NCI-H524 (cell line): ENCODE data around the gene MAP3K14.

Experiments used
- DNase-seq, 2 experiments: peaks; one replicate each; lab custom pipeline; 2025; lab: John Stamatoyannopoulos, UW

MAP3K14 gene

DNA sequence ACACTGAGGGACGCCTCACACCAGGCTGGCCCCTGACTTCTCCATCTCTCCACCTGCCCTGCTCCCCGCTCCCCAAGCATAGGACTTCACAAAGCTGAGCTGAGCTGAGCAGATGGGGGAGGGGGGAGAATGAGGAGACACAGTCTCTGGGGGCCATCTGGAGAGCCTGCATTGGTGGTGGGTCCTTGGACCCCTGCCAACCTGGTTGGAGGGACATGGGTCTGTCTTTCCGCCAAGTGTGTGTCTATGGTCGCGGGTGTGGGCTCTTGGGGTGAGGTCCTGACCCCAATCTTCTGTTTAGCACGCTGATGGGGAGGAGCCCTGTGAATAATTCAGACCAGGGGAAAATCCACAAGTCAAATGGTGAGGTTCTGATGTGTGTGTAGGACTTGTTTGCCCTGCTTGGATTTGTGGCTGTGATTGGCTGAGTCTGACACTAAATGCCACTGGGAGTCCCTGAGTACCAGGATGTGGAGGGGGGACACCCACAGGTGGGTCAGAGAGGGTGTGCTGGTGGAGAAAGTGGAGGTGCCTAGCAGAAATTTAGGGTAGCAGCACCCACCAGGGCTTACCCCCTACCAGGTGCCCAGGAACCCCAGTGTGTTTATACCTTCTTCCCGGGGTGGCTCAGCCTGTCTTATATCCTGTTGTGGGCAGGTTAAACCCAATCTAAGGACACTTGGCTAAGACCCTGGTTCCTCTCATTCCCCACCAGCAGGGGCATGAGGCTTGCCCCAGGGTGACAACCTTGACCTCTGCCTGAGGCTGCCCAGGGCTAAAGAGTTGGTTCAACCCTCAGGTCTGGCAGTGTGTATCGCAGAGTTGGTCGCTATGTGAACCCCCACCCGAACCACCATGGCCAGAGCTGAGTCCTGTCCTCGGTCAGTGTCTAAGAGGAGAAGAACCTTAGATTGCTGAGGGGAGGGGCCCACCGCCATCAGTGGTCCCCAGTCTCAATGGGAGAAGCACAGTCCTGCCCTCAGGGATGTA lies 93.0 kb downstream of the MAP3K14 start:
- DNase-seq = peak in 1 of 2 experiments; percentile 56

DNA sequence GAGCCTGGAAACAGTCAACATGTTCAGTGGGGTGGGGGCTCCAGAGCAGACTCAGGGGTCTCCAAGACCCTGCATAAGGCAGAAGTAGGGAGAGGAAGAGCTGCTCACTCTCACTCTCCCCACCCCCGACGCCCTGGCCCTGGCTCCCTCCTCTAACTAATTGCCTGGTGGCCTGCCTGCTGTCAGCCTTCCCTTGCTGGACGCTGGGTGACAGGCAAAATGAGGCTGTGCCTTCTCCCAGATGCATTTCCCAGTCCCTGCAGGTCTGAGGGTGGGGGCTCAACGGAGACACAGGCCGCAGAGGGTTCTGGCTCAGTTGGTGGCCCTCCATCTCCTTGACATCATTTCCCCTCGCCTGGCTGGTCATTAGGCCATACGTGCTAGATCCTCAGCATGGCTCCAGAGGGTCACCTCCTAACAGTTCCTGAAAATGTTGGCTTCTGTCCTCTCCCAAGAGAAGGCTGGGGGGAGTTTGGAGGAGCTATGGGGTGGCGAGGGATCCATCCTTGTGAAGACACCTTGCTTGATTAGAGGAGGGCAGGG lies 93.8 kb downstream of the MAP3K14 start:
- DNase-seq = peak in 1 of 2 experiments; percentile 46

DNA sequence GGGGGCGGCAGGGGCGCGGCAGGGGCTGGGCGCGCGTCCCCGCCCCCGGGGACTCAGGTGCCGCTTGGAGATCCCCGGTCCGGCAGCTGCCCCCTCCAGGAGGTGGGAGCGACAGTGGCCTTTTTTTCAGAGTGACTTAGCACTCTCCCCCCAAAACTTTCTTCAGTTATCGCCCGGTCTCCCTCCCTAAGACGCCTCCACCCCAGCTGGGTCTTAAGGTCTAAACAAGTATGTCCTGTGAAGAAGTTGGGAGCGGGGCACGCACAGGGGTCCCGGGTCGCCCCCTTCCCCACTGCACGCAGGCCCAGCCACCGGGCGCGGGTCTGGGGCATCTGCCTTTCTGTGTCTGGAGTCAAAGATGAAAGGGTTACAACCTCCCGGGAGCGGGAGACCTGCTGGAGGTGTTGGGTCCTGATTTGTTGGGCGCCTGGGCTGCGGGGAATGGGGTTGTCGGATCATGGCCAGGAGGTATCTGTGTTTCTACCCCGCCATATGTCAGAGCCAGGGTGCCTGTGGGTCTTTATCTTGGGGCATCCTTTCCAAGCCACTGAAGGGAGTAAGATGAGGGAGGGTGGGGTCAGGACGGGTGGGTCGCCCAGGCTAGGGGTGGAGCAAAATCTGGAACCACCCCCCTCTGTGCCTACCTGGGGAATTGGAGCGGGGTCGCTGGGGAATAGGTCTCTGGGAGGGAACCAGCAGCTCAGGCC lies 94.4 kb downstream of the MAP3K14 start:
- DNase-seq = peak in 1 of 2 experiments; percentile 27

DNA sequence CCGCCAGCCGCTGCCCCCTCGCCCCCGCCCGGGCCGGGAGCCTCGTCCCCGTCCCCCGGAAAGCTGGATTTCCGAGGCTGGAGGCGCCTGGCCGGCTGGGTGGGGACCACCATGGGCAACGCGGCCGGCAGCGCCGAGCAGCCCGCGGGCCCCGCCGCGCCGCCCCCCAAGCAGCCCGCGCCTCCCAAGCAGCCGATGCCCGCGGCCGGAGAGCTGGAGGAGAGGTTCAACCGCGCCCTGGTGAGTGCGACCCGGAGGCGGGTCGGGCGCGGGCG lies 94.9 kb downstream of the MAP3K14 start:
- DNase-seq = no peak

DNA sequence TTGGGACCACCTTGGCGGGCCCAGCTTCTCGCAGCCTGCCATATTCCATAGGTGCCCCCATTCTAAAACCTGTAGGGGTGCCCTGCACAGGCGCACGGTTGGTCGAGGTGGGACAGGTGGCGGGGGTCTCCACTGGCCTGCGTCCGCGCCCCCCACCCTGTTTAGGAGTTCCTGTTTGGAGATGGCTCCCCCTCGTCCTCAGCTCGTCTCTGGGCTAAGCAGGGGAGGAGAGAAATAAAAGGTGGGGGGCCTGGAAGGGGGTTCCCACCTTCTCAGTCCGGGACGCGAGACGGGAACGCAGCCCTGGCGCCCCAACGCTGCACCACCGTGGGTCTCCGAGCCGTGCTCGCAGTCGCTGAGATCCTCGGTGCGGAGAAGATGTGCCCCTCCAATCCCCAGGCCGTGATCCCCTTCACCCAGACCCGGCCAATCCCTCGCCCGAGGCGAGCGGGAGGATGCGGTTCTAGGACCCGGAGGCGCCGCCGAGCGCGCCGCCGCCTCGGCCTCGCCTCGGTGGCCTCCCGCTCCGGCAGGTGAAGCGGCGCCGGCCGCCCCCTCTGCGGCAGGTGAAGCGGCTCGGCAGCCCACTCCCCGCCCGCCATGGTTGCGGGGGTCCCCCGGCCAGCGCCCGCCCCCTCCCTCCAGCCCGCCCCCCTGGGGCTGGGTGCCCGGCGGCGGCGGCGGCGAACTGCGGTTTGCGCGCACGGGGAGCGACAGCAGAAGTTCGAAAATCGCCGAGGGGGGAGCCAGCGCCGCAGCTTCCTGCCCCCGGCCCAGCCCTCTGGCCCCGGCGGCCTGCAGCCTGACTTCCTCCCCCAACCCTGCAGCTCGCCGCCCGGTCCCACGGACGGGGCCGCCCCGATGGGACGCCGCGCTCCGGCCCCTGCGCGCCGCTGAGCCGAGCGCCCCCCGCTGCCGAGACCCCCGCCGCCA lies 95.5 kb downstream of the MAP3K14 start, which contains the start of gene FMNL1:
TSS of gene FMNL1 (plus strand) at position 805 of the 933 bp plus-strand sequence. CDS start 240 bp downstream, outside the sequence.
- peak in 1 of 2 experiments; percentile 26 for DNase-seq

DNA sequence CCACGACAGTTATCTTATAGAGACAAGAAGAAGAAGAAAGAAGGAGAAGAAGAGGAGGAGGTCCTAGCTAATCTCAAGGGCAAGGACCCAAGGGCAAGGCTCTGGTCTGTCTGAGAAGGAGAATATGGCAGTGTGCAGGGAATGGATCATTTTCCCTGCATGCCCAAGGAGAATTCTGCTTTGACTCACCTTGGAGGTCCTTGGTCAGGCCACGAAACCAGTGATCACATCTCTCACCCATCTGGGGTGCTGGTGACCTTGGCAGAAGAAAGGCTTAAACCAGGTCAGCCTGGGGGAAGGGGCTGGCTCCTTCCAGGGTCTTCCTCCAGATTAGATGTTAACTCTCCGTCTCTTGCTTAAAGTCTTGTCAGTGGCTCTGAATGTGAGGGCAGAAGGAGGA lies 96.7 kb downstream of the MAP3K14 start:
- DNase-seq = no peak

DNA sequence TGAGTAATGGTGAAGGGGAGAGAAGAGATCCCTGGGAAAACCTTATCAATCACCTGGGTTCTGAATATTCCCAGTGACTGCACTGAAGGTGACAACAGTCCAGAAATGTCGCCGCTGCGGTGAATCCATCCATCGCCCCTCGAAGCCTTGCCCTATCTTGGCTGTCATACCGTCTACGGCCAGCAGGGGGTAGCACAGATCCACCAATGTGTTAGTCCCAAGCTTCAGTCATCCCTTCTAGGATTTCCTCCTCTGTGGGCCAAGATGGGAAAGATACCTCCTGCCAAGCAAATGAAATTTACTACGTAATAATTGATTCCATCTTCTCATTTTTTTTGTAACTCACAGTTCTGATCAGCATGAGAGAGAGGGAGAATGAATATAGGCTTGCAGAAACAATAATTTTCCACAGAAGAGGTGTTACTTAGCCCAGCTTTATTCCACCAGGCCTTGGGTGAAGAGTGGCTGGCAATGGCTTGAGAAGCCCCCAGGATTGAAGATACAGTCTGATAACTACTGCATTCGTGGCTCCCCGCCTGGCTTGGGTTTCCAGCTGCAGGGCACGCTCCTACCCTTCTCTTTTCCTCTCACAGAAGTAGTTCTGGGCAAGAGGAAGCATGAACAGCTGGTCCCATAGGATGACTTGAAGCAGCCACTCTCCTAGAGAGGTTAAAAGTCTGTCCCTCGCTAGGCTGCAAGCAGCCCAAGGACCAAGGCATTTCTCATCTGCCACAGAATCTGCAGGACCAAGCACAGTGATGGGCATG lies 97.7 kb downstream of the MAP3K14 start:
- DNase-seq = peak; percentile 81 to 89
